ENCODE measurements around the gene TMED7. TPM values are rescaled to one million over a fixed set of nuclear protein-coding genes. Genes with fewer than 3 reads are reported as not detected.
"Not testable (repeated sequence)": the region's sequence is repeated elsewhere in the genome, so short reads cannot be mapped to it uniquely, and the experiment has no call there.

The TMED7 gene
- 69.6 and 76.9 TPM in 2 replicates for total RNA-seq
- long read RNA-seq, transcript TMED7-201 (3 exons, 3,757 nt): major isoform, 225 of 230 reads
- long read RNA-seq, partial matches to known transcripts: 2 of 230 reads
- long read RNA-seq, other reads (novel, unspliced or antisense): 3 of 230 reads

- Mint-ChIP-seq H3K4me3 (ENCODE audit: low read depth) (no peak within 1 kb of the TSS), H3K36me3 (ENCODE audit: insufficient read depth) (no peaks in the 10 kb centered on the region), H3K27ac (peak within 1 kb of the TSS; percentile 99), H3K4me1 (ENCODE audit: low read depth) (peaks cover 7% of the 10 kb centered on the region), H3K9me3 (ENCODE audit: low read depth) (no peaks in the 10 kb centered on the region), H3K27me3 (no peaks in the 10 kb centered on the region)
- TF ChIP-seq CTCF (IDR thresholded peaks at IDR 0.05; ENCODE audit: unreplicated experiment): no peak
- DNase-seq (ENCODE audit: low spot score, unreplicated experiment): peak; percentile 96
Measured at GRCh38 chr5:115625579-115626444, at the start of gene TMED7. TSS of gene TMED7 (minus strand) at chr5:115626036. CDS start at chr5:115625792, 244 bp downstream.

- not testable (repeated sequence) for H3K36me3 Mint-ChIP-seq (ENCODE audit: insufficient read depth); H3K27ac Mint-ChIP-seq; DNase-seq (ENCODE audit: low spot score, unreplicated experiment); H3K27me3 Mint-ChIP-seq; H3K4me3 Mint-ChIP-seq (ENCODE audit: low read depth); H3K4me1 Mint-ChIP-seq (ENCODE audit: low read depth)
- peaks cover 14% of the 10 kb centered on the region for H3K9me3 Mint-ChIP-seq (ENCODE audit: low read depth)
Measured at GRCh38 chr5:115674782-115675181, 48.9 kb upstream of the TMED7 start.

GRCh38 chr5:115673596-115673995, 47.8 kb upstream of the TMED7 start:
- peaks cover 4% of the 10 kb centered on the region for H3K4me1 Mint-ChIP-seq (ENCODE audit: low read depth)
- no peak for TF ChIP-seq CTCF (IDR thresholded peaks at IDR 0.05; ENCODE audit: unreplicated experiment)
- no peak for DNase-seq (ENCODE audit: low spot score, unreplicated experiment)
- no peak overlapping the region for H3K4me3 Mint-ChIP-seq (ENCODE audit: low read depth)
- peaks cover under 1% of the 10 kb centered on the region for H3K36me3 Mint-ChIP-seq (ENCODE audit: insufficient read depth)
- no peak overlapping the region for H3K27ac Mint-ChIP-seq
- H3K9me3 Mint-ChIP-seq (ENCODE audit: low read depth): peaks cover 22% of the 10 kb centered on the region
- H3K27me3 Mint-ChIP-seq: no peaks in the 10 kb centered on the region

GRCh38 chr5:115671939-115672338, 46.1 kb upstream of the TMED7 start:
- H3K9me3 Mint-ChIP-seq (ENCODE audit: low read depth): peaks cover 29% of the 10 kb centered on the region
- H3K27ac Mint-ChIP-seq: no peak overlapping the region
- H3K27me3 Mint-ChIP-seq: no peaks in the 10 kb centered on the region
- TF ChIP-seq CTCF (IDR thresholded peaks at IDR 0.05; ENCODE audit: unreplicated experiment): no peak
- peaks cover 1% of the 10 kb centered on the region for H3K36me3 Mint-ChIP-seq (ENCODE audit: insufficient read depth)
- H3K4me1 Mint-ChIP-seq (ENCODE audit: low read depth): peaks cover 4% of the 10 kb centered on the region
- no peak overlapping the region for H3K4me3 Mint-ChIP-seq (ENCODE audit: low read depth)
- DNase-seq (ENCODE audit: low spot score, unreplicated experiment): no peak

- peaks cover 25% of the 10 kb centered on the region for H3K9me3 Mint-ChIP-seq (ENCODE audit: low read depth)
- peaks cover 7% of the 10 kb centered on the region for H3K4me1 Mint-ChIP-seq (ENCODE audit: low read depth)
- no peaks in the 10 kb centered on the region for H3K27me3 Mint-ChIP-seq
- DNase-seq (ENCODE audit: low spot score, unreplicated experiment): no peak
- H3K4me3 Mint-ChIP-seq (ENCODE audit: low read depth): no peak overlapping the region
- no peak overlapping the region for H3K27ac Mint-ChIP-seq
- H3K36me3 Mint-ChIP-seq (ENCODE audit: insufficient read depth): peaks cover 1% of the 10 kb centered on the region
- TF ChIP-seq CTCF (IDR thresholded peaks at IDR 0.05; ENCODE audit: unreplicated experiment): no peak
Measured at GRCh38 chr5:115666023-115666422, 40.2 kb upstream of the TMED7 start.

All from progenitor cell of endocrine pancreas (in vitro differentiated cells).